ENCODE results near the gene ABCD1.
A peak's percentile ranks its signal among the peaks of the same experiment; 100 is the strongest.
"Not testable (repeated sequence)": the region's sequence is repeated elsewhere in the genome, so short reads cannot be mapped to it uniquely, and the experiment has no call there.

The ABCD1 gene

DNA sequence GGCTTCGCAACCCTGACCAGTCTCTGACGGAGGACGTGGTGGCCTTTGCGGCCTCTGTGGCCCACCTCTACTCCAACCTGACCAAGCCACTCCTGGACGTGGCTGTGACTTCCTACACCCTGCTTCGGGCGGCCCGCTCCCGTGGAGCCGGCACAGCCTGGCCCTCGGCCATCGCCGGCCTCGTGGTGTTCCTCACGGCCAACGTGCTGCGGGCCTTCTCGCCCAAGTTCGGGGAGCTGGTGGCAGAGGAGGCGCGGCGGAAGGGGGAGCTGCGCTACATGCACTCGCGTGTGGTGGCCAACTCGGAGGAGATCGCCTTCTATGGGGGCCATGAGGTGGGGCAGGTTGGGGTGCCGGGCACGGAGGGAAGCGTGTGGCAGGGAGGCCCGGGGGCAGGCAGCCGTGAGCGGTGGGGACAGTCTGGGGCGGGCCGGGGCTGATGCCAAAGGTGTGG lies 1.2 kb downstream of the ABCD1 start:
- Histone ChIP-seq H3K9ac (ENCODE audit: low read length) (peak overlapping the region; percentile 0), H3K4me1 (ENCODE audit: control insufficient read depth, insufficient read depth, low read length) (peaks cover 24% of the 10 kb centered on the region), H3K27ac (ENCODE audit: low read depth, low read length) (peak overlapping the region; percentile 79), H3K36me3 (ENCODE audit: control insufficient read depth, insufficient read depth, low read length) (no peaks in the 10 kb centered on the region), H3K27me3 (ENCODE audit: control insufficient read depth, insufficient read depth, low read length) (peaks cover 3% of the 10 kb centered on the region), H3K4me3 (ENCODE audit: low read length) (peak overlapping the region; percentile 31)

DNA sequence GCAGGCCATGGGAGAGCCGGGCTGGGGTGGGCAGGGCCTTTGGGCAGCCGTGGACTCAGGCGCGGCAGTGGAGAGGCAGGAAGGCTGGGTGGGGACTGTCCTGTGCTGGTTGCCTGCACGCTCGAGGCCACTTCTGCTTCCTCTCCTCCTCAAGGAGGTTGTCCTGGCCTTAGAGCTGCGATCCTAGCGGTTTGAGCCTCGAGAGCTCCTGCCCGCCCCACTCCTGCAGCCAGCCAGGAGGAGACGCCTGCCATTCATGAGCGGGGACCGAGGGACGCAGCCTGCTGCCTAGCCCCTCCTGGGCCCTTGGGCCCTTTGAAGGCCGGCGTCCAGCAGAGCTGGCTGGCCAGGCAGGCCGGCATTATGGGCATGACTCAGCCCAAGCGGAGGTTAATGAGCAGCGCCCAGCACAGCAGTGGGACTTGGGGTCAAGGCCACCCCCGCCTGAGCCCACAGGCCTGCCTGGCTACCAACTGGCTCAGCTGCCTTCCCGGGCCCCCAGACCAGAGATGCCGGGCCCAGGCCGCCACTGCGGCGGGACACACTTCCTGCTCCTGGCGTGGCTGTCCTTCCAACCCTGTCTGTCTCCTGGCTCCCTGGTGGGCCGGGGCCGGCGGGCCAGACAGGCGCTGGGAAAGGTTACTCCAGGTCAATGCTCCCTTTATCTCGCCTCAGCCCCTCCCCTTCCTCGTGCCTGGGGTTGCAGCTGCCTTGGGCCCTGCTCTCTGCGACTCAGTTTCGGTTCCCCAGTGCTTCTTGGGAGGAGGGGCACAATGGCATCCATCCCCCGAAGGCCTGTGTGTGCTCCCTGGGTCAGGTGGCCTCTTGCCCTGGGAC lies 1.8 kb downstream of the ABCD1 start:
- H3K4me1 ChIP-seq (ENCODE audit: control insufficient read depth, insufficient read depth, low read length): peaks cover 24% of the 10 kb centered on the region
- no peaks in the 10 kb centered on the region for H3K36me3 ChIP-seq (ENCODE audit: control insufficient read depth, insufficient read depth, low read length)
- no peak overlapping the region for H3K9ac ChIP-seq (ENCODE audit: low read length)
- H3K27ac ChIP-seq (ENCODE audit: low read depth, low read length): peak overlapping the region; percentile 79
- H3K4me3 ChIP-seq (ENCODE audit: low read length): peak overlapping the region; percentile 39
- H3K27me3 ChIP-seq (ENCODE audit: control insufficient read depth, insufficient read depth, low read length): peaks cover 3% of the 10 kb centered on the region

DNA sequence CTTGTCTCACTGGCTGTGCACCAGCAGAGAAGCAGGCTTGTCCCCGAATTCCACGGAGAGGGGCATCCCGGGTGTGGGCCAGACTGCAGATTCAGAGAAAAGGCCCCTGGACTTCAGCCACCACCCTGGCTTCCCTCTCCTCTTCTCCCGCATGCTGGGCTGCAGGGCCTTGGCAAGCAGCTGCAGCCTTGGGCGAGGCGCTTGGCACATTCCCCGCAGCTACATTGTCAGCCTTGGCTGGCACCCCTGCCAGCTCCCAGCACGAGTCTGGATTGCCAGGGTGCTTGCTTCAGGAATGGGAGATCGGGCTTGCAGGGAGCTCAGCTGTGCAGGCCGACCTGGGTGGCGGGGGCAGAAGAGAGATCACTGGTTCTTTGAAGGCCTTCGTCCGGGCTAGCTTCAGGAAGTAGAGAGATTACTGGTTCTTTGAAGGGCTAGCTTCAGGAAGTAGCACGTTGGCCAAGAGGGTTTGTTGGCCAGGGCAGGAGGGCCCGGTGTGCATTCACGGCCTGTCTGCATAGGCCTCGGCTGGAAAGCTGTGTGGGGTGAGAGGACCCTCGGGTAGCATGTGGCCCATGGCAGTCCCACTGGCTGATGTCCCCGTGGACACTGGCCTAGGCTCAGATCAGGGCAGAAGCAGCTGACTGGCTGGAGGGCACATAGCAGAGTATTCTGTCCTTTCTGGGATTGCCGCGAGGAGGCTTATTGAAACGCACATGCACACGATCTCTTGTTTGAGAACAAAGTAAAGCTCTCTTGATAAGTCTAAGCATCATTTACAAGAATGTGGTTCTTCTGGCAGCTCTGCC lies 2.7 kb downstream of the ABCD1 start:
- no peaks in the 10 kb centered on the region for H3K36me3 ChIP-seq (ENCODE audit: control insufficient read depth, insufficient read depth, low read length)
- H3K4me3 ChIP-seq (ENCODE audit: low read length): peak overlapping the region; percentile 39
- H3K4me1 ChIP-seq (ENCODE audit: control insufficient read depth, insufficient read depth, low read length): peaks cover 24% of the 10 kb centered on the region
- peaks cover 3% of the 10 kb centered on the region for H3K27me3 ChIP-seq (ENCODE audit: control insufficient read depth, insufficient read depth, low read length)
- peak overlapping the region; percentile 79 for H3K27ac ChIP-seq (ENCODE audit: low read depth, low read length)
- H3K9ac ChIP-seq (ENCODE audit: low read length): no peak overlapping the region

DNA sequence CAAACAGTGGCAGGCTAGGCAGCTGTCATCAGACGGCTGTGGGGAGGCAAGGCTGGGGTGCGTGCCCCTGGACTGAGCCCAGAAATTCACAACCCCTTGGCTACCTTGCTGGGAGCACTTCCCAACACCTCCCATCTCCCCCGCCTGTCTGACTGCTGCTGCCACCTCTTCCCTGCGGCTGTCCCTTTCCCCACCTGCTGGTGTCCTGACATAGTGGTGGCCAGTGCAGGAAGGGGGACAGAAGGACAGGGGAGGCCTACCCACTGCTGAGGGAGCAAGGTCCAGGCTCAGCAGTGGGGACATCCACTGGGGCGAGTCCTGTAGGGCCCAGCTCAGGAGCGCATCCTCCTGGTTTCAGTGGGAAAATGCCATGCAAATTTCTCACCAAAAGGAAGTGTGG lies 3.4 kb downstream of the ABCD1 start:
- H3K27ac ChIP-seq (ENCODE audit: low read depth, low read length): peak overlapping the region; percentile 79
- no peak overlapping the region for H3K9ac ChIP-seq (ENCODE audit: low read length)
- no peaks in the 10 kb centered on the region for H3K36me3 ChIP-seq (ENCODE audit: control insufficient read depth, insufficient read depth, low read length)
- H3K4me3 ChIP-seq (ENCODE audit: low read length): no peak overlapping the region
- H3K27me3 ChIP-seq (ENCODE audit: control insufficient read depth, insufficient read depth, low read length): no peaks in the 10 kb centered on the region
- peaks cover 22% of the 10 kb centered on the region for H3K4me1 ChIP-seq (ENCODE audit: control insufficient read depth, insufficient read depth, low read length)

DNA sequence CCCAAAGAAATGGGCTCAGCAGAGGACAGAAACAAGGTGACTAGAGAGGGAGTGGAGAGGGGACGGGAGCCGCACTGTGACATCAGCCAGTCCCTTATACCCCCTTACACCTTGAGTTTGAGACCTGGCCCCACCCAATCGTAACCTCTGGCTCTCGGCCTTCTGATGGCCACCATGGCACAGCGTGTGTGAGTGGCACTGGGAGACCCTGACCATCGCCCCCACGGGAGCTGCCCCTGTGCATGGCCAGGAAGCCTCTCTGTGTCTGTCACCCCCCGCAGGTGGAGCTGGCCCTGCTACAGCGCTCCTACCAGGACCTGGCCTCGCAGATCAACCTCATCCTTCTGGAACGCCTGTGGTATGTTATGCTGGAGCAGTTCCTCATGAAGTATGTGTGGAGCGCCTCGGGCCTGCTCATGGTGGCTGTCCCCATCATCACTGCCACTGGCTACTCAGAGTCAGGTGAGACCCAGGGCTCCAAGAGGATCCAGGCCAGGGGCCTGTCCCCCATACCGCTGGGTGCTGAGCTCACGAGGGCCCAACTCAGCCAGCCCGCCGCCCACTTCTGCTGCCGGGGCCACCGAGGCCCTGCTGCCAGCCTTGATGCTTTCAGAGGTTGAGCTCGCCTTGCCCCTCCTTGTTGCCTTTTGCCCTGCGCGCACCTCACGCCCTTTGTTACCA lies 4.4 kb downstream of the ABCD1 start:
- Histone ChIP-seq H3K27me3 (ENCODE audit: control insufficient read depth, insufficient read depth, low read length) (no peaks in the 10 kb centered on the region), H3K9ac (ENCODE audit: low read length) (no peak overlapping the region), H3K4me3 (ENCODE audit: low read length) (no peak overlapping the region), H3K36me3 (ENCODE audit: control insufficient read depth, insufficient read depth, low read length) (no peaks in the 10 kb centered on the region), H3K4me1 (ENCODE audit: control insufficient read depth, insufficient read depth, low read length) (peaks cover 22% of the 10 kb centered on the region), H3K27ac (ENCODE audit: low read depth, low read length) (no peak overlapping the region)

DNA sequence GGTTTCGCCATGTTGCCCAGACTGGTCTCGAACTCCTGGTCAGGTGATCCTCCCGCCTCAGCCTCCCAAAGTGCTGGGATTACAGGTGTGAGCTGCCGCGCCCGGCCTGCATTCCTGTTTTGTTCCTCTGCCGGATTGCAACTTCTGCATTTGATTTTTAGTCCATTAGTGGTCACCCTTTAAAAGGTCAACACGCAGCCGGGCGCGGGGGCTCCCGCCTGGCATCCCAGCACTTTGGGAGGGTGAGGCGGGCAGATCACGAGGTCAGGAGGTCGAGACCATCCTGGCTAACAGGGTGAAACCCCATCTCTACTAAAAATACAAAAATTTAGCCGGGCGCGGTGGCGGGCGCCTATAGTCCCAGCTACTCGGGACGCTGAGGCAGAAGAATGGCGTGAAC lies 5.5 kb downstream of the ABCD1 start:
- not testable (repeated sequence) for H3K27me3 ChIP-seq (ENCODE audit: control insufficient read depth, insufficient read depth, low read length); H3K36me3 ChIP-seq (ENCODE audit: control insufficient read depth, insufficient read depth, low read length)

DNA sequence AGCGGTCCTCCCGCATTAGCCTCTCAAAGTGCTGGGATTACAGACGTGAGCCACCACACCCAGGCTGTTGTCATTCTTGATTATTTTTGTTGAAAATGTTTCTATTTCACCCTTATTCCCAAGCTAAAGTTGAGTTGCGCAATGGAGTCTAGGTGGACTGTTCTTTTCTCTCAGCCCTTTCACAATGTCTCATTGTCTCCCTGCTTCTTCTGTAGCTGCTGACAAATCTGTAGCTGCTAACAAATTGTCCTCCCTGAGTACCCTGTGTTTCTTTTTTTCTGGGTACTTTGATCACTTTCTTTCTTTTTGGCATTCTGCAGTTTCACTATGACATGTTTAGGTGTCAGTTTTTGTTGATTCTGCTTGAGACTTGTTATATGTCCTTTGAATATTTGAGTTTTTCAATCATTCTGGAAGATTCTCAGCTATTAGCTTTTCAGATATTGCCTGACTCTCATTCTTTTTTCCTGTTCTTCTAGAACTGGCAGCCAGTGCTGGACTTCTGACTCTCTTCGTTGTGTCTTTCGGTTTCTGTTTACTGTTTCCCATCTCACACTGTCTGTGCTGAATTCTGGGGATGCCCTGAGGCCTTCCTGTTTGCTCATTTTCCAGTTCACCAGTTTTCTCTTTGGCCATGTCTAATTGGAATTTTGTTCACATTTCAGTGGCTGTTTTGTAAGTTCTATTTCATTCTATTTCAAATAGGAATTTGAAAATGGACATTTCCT lies 6.6 kb downstream of the ABCD1 start:
- Histone ChIP-seq H3K27ac (ENCODE audit: low read depth, low read length) (no peak overlapping the region), H3K9ac (ENCODE audit: low read length) (no peak overlapping the region), H3K27me3 (ENCODE audit: control insufficient read depth, insufficient read depth, low read length) (no peaks in the 10 kb centered on the region), H3K36me3 (ENCODE audit: control insufficient read depth, insufficient read depth, low read length) (no peaks in the 10 kb centered on the region), H3K4me3 (ENCODE audit: low read length) (no peak overlapping the region), H3K4me1 (ENCODE audit: control insufficient read depth, insufficient read depth, low read length) (peaks cover 16% of the 10 kb centered on the region)

More for the DNA sequence above, 5.5 kb downstream of the ABCD1 start:
- H3K27ac ChIP-seq (ENCODE audit: low read depth, low read length); H3K4me3 ChIP-seq (ENCODE audit: low read length); H3K9ac ChIP-seq (ENCODE audit: low read length): not testable (repeated sequence)
- peaks cover 22% of the 10 kb centered on the region for H3K4me1 ChIP-seq (ENCODE audit: control insufficient read depth, insufficient read depth, low read length)

DNA sequence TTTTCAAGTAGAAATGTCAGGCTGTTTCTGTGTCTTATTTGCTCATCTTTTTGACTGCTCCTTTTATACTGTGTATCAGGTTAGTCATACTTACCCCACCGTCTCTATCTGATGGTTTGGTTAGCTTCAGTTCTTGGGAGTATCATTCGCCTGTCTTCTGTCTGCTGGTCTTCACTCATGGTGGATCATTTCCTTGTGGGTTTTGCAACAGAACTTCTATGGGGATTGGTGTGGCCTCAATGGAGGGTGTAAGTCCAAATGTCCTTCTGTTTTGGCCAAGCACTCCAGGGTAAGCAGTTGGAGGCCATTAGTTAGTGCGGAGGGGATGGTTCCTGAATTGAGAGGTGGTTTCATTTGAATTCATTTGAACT lies 7.2 kb downstream of the ABCD1 start:
- H3K9ac ChIP-seq (ENCODE audit: low read length): no peak overlapping the region
- H3K27me3 ChIP-seq (ENCODE audit: control insufficient read depth, insufficient read depth, low read length): no peaks in the 10 kb centered on the region
- H3K36me3 ChIP-seq (ENCODE audit: control insufficient read depth, insufficient read depth, low read length): no peaks in the 10 kb centered on the region
- H3K4me1 ChIP-seq (ENCODE audit: control insufficient read depth, insufficient read depth, low read length): peaks cover 10% of the 10 kb centered on the region
- H3K27ac ChIP-seq (ENCODE audit: low read depth, low read length): no peak overlapping the region
- H3K4me3 ChIP-seq (ENCODE audit: low read length): no peak overlapping the region

DNA sequence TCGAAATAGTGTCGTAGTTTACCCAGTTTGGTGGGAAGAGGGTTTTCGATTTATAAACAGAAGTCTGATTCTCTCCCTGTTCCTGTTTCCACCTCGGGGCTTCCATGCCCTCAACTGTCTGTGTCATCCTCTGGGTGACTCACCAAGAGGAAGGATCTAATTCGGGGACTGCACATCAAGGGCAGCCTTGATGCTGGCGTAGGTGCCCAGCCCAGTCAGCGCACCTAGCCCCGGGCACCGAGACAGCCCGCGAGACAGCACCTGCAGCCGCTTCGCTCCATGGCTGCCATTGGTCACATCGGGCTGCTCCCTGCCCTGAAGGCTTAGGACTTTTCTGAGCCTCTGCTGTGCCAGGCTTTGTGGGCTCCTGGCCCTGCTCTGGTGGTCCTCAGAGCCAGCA lies 7.7 kb downstream of the ABCD1 start:
- peaks cover 3% of the 10 kb centered on the region for H3K27me3 ChIP-seq (ENCODE audit: control insufficient read depth, insufficient read depth, low read length)
- peaks cover 7% of the 10 kb centered on the region for H3K4me1 ChIP-seq (ENCODE audit: control insufficient read depth, insufficient read depth, low read length)
- no peak overlapping the region for H3K4me3 ChIP-seq (ENCODE audit: low read length)
- no peaks in the 10 kb centered on the region for H3K36me3 ChIP-seq (ENCODE audit: control insufficient read depth, insufficient read depth, low read length)
- no peak overlapping the region for H3K9ac ChIP-seq (ENCODE audit: low read length)
- no peak overlapping the region for H3K27ac ChIP-seq (ENCODE audit: low read depth, low read length)

DNA sequence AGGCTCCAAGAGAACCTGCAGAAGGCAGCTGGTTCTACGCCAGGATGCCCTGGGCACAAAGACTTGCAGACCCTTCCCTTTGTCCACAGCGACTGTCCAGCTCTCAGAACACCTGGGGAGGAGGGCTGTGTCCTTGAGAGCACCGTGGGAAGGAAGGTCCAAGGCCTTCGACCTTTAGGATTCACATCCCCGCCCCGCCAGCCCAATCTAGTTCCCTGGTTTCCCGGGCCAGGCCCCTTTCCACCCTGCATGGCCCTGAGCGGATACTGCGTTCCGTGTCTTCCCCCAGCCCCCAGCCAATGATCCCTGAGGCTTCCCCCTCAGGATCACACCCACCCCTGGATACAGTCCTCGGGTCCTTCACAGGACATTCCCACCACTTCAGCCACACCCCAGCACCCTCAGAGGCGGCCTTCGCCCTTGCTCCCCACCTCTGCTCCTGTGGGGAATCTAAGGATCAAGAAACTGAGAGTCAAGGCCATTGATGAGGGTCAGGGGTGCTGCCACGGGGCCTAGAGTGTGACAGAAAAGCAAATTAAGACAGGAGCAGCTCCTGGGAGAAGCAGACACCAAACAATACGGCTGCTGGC lies 9.1 kb downstream of the ABCD1 start:
- Histone ChIP-seq H3K4me1 (ENCODE audit: control insufficient read depth, insufficient read depth, low read length) (no peaks in the 10 kb centered on the region), H3K9ac (ENCODE audit: low read length) (no peak overlapping the region), H3K4me3 (ENCODE audit: low read length) (no peak overlapping the region), H3K27me3 (ENCODE audit: control insufficient read depth, insufficient read depth, low read length) (peaks cover 3% of the 10 kb centered on the region), H3K36me3 (ENCODE audit: control insufficient read depth, insufficient read depth, low read length) (no peaks in the 10 kb centered on the region), H3K27ac (ENCODE audit: low read depth, low read length) (no peak overlapping the region)

DNA sequence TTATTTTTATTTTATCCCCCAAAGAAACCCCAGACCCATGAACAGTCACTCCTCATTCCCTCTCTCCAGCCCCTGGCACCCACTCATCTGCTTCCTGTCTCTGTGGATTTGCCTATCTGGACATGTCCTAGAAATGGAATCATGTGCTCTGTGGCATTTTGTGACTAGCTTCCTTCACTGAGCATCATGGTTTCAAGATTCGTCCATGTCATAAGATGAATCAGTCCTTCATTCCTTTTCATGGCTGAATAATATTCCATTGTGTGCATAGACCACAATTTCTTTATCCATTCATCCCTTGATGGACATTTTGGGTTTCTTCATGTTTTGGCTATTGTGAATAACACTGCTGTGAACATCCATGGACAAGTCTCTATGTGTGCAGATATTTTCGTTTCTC lies 10.2 kb downstream of the ABCD1 start:
- Histone ChIP-seq H3K4me3 (ENCODE audit: low read length) (no peak overlapping the region), H3K36me3 (ENCODE audit: control insufficient read depth, insufficient read depth, low read length) (no peaks in the 10 kb centered on the region), H3K27me3 (ENCODE audit: control insufficient read depth, insufficient read depth, low read length) (peaks cover 3% of the 10 kb centered on the region), H3K27ac (ENCODE audit: low read depth, low read length) (no peak overlapping the region), H3K9ac (ENCODE audit: low read length) (no peak overlapping the region), H3K4me1 (ENCODE audit: control insufficient read depth, insufficient read depth, low read length) (no peaks in the 10 kb centered on the region)

Data from rectal smooth muscle tissue (tissue), 1 donor.